Neural cell (in vitro differentiated cells): Measurements from ENCODE around the gene NFS1. TPM values are rescaled to one million over a fixed set of nuclear protein-coding genes. Genes with fewer than 3 reads are reported as not detected.

ENCODE experiments used
- H2AFZ ChIP-seq: fragments of 200-600, 300-800 bp; sonication (generic), shearing (Covaris generic); 2 replicates; pipeline ENCODE4 v1.6.0; 2014; ENCODE audit warnings: low read depth, mild to moderate bottlenecking, antibody characterized with exemption, low read length, moderate library complexity
- H3F3A ChIP-seq: fragments of 200-600 bp; shearing (Covaris generic); 2 replicates; pipeline ENCODE4 v1.6.1; 2016; ENCODE audit warnings: mild to moderate bottlenecking, moderate library complexity, mixed read lengths, antibody characterized with exemption, low read length; ENCODE audit not compliant: insufficient read depth, poor library complexity, severe bottlenecking
- H3K27ac ChIP-seq: fragments of 200-600, 300-800 bp; sonication (generic), shearing (Covaris generic); 2 replicates; pipeline ENCODE4 v1.5.1; 2014; ENCODE audit warnings: mild to moderate bottlenecking, low read length, moderate library complexity
- H3K27me3 ChIP-seq: fragments of 300-800, 200-600 bp; sonication (generic), shearing (Covaris generic); 2 replicates; pipeline ENCODE4 v1.6.0; 2014; ENCODE audit warnings: mild to moderate bottlenecking, low read depth, low read length, moderate library complexity; ENCODE audit not compliant: insufficient read depth
- H3K36me3 ChIP-seq: fragments of 300-800, 200-600 bp; sonication (generic), shearing (Covaris generic); 2 replicates; pipeline ENCODE4 v1.5.1; 2014; ENCODE audit warnings: mild to moderate bottlenecking, antibody characterized with exemption, low read length, moderate library complexity; ENCODE audit not compliant: insufficient read depth
- H3K4me2 ChIP-seq: fragments of 300-800, 200-600 bp; sonication (generic), shearing (Covaris generic); 2 replicates; pipeline ENCODE4 v1.6.0; 2014; ENCODE audit warnings: mild to moderate bottlenecking, low read length
- H3K4me3 ChIP-seq: fragments of 300-800, 200-600 bp; sonication (generic), shearing (Covaris generic); 2 replicates; pipeline ENCODE4 v1.5.1; 2014; ENCODE audit warnings: mild to moderate bottlenecking, low read length, moderate library complexity
- H3K79me2 ChIP-seq: fragments of 200-600 bp; shearing (Covaris generic); replicated peaks from 2 replicates; pipeline ENCODE4 v1.6.0; 2014; ENCODE audit warnings: mild to moderate bottlenecking, low read length, moderate library complexity; ENCODE audit not compliant: insufficient read depth
- H3K9ac ChIP-seq: fragments of 300-800, 200-600 bp; sonication (generic), shearing (Covaris generic); 2 replicates; pipeline ENCODE4 v1.6.1; 2016; ENCODE audit warnings: mild to moderate bottlenecking, low read length, mixed read lengths
- H3K9me2 ChIP-seq: fragments of 200-600 bp; shearing (Covaris generic); 2 replicates; pipeline ENCODE4 v1.6.1; 2016; ENCODE audit warnings: mild to moderate bottlenecking, low read length, mixed read lengths; ENCODE audit not compliant: insufficient read depth
- H3K9me3 ChIP-seq: fragments of 200-600, 300-800 bp; sonication (generic), shearing (Covaris generic); 2 replicates; pipeline ENCODE4 v1.6.1; 2016; ENCODE audit warnings: mild to moderate bottlenecking, mixed run types, low read length, moderate library complexity, mixed read lengths
- H4K20me1 ChIP-seq: fragments of 200-600 bp; shearing (Covaris generic); 2 replicates; pipeline ENCODE4 v1.6.1; 2016; ENCODE audit warnings: mild to moderate bottlenecking, mixed run types; ENCODE audit not compliant: insufficient read depth
- EP300 ChIP-seq: fragments of 450-650 bp; conservative IDR thresholded peaks from 2 replicates; pipeline ENCODE4 v1.6.1; 2014; ENCODE audit warnings: antibody characterized with exemption, mild to moderate bottlenecking, moderate library complexity; ENCODE audit not compliant: poor library complexity, severe bottlenecking
- EZH2 ChIP-seq: fragments of 200-600, 300-800 bp; shearing (Covaris generic), sonication (generic); IDR thresholded peaks from 2 replicates; pipeline ENCODE4 v1.6.1; 2014; ENCODE audit warnings: antibody characterized with exemption, low read length, borderline replicate concordance, mild to moderate bottlenecking; ENCODE audit not compliant: insufficient read depth, poor library complexity, severe bottlenecking
- MXI1 ChIP-seq: fragments of 450-650 bp; conservative IDR thresholded peaks from 2 replicates; pipeline ENCODE4 v1.6.1; 2014; ENCODE audit warnings: antibody characterized with exemption, mild to moderate bottlenecking; ENCODE audit not compliant: poor library complexity, severe bottlenecking
- POLR2AphosphoS5 ChIP-seq: IDR thresholded peaks from 2 replicates; pipeline ENCODE4 v1.6.1; 2012
- RAD21 ChIP-seq: fragments of 450-650 bp; conservative IDR thresholded peaks from 2 replicates; pipeline ENCODE4 v1.6.1; 2014; ENCODE audit warnings: antibody characterized with exemption, mild to moderate bottlenecking, moderate library complexity
- SMC3 ChIP-seq: fragments of 450-650 bp; conservative IDR thresholded peaks from 2 replicates; pipeline ENCODE4 v1.6.1; 2014; ENCODE audit warnings: antibody characterized with exemption, mild to moderate bottlenecking, moderate library complexity; ENCODE audit not compliant: poor library complexity
- TAF1 ChIP-seq: IDR thresholded peaks from 2 replicates; pipeline ENCODE4 v1.6.1; 2012; ENCODE audit warnings: low read depth
- polyA plus RNA-seq: library from polyadenylated mRNA; depleted of rRNA; stranded (reverse); fragments of >200 nt; gene quantifications from 2 replicates; pipeline ENCODE4 v1.2.3, GENCODE V29; 2014
- TF ChIP-seq, protein P1 (sequence below): fragments of 450-650 bp; IDR thresholded peaks from 2 replicates; pipeline ENCODE4 v1.5.1; 2014; ENCODE audit warnings: antibody characterized with exemption, mild to moderate bottlenecking, moderate library complexity; ENCODE audit not compliant: poor library complexity, severe bottlenecking
- TF ChIP-seq, protein P2 (sequence below): IDR thresholded peaks from 2 replicates; pipeline ENCODE4 v1.6.1; 2012; ENCODE audit warnings: borderline replicate concordance

Gene NFS1
- polyA plus RNA-seq, 1 donor from 2014 or later: 55.2 TPM

DNA sequence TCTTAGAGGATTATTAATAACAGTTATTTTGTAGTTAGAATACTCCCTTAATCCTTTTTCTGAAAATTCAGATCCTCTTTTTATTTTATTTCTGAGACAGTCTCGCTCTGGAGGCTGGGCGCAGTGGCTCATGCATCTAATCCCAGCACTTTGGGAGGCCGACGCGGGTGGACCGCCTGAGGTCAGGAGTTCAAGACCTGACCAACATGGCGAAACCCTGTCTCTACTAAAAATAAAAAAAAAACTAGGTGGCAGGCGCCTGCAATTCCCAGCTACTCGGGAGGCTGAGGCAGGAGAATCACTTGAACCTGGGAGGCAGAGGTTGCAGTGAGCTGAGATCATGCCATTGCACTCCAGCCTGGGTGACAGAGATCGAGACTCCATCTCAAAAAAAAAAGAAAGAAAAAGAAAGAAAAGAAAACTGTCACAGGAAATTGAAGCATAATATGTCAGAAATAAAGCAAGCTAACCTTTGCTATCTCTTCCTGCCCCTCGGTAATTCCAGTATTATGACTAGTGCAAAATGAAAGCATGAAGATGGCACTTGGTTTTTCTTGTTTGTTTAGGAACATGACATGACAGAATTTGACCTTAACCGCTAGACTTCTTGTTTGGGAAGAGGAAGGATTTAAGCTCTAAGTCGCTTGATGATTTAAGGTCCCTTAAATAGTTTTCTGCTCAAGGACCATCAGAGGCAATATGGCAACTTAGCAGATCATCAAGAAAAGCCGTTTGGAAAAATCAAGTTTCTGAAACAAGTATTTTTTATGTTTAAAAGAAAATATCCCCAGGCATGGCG, 44.7 kb upstream of the NFS1 start:
- H3K4me2 ChIP-seq: peak overlapping the region; percentile 84
- H4K20me1 ChIP-seq: peaks cover 6% of the 10 kb centered on the region
- TF ChIP-seq EP300: no peak
- no peak for TF ChIP-seq MXI1
- TF ChIP-seq, protein P1, sequence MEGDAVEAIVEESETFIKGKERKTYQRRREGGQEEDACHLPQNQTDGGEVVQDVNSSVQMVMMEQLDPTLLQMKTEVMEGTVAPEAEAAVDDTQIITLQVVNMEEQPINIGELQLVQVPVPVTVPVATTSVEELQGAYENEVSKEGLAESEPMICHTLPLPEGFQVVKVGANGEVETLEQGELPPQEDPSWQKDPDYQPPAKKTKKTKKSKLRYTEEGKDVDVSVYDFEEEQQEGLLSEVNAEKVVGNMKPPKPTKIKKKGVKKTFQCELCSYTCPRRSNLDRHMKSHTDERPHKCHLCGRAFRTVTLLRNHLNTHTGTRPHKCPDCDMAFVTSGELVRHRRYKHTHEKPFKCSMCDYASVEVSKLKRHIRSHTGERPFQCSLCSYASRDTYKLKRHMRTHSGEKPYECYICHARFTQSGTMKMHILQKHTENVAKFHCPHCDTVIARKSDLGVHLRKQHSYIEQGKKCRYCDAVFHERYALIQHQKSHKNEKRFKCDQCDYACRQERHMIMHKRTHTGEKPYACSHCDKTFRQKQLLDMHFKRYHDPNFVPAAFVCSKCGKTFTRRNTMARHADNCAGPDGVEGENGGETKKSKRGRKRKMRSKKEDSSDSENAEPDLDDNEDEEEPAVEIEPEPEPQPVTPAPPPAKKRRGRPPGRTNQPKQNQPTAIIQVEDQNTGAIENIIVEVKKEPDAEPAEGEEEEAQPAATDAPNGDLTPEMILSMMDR: no peak
- no peak for TF ChIP-seq TAF1
- no peak for TF ChIP-seq EZH2
- TF ChIP-seq, protein P2, sequence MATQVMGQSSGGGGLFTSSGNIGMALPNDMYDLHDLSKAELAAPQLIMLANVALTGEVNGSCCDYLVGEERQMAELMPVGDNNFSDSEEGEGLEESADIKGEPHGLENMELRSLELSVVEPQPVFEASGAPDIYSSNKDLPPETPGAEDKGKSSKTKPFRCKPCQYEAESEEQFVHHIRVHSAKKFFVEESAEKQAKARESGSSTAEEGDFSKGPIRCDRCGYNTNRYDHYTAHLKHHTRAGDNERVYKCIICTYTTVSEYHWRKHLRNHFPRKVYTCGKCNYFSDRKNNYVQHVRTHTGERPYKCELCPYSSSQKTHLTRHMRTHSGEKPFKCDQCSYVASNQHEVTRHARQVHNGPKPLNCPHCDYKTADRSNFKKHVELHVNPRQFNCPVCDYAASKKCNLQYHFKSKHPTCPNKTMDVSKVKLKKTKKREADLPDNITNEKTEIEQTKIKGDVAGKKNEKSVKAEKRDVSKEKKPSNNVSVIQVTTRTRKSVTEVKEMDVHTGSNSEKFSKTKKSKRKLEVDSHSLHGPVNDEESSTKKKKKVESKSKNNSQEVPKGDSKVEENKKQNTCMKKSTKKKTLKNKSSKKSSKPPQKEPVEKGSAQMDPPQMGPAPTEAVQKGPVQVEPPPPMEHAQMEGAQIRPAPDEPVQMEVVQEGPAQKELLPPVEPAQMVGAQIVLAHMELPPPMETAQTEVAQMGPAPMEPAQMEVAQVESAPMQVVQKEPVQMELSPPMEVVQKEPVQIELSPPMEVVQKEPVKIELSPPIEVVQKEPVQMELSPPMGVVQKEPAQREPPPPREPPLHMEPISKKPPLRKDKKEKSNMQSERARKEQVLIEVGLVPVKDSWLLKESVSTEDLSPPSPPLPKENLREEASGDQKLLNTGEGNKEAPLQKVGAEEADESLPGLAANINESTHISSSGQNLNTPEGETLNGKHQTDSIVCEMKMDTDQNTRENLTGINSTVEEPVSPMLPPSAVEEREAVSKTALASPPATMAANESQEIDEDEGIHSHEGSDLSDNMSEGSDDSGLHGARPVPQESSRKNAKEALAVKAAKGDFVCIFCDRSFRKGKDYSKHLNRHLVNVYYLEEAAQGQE: no peak
- TF ChIP-seq POLR2AphosphoS5: no peak
- TF ChIP-seq SMC3: no peak
- TF ChIP-seq RAD21: no peak
- peaks cover 30% of the 10 kb centered on the region for H3K79me2 ChIP-seq
- H3K9me3 ChIP-seq: no peaks in the 10 kb centered on the region
- no peak overlapping the region for H2AFZ ChIP-seq
- no peaks in the 10 kb centered on the region for H3F3A ChIP-seq
- H3K27me3 ChIP-seq: no peaks in the 10 kb centered on the region
- H3K9me2 ChIP-seq: no peaks in the 10 kb centered on the region
- peaks cover 6% of the 10 kb centered on the region for H3K36me3 ChIP-seq
- peak overlapping the region; percentile 96 for H3K9ac ChIP-seq
- H3K4me3 ChIP-seq: peak overlapping the region; percentile 86
- peak overlapping the region; percentile 100 for H3K27ac ChIP-seq

DNA sequence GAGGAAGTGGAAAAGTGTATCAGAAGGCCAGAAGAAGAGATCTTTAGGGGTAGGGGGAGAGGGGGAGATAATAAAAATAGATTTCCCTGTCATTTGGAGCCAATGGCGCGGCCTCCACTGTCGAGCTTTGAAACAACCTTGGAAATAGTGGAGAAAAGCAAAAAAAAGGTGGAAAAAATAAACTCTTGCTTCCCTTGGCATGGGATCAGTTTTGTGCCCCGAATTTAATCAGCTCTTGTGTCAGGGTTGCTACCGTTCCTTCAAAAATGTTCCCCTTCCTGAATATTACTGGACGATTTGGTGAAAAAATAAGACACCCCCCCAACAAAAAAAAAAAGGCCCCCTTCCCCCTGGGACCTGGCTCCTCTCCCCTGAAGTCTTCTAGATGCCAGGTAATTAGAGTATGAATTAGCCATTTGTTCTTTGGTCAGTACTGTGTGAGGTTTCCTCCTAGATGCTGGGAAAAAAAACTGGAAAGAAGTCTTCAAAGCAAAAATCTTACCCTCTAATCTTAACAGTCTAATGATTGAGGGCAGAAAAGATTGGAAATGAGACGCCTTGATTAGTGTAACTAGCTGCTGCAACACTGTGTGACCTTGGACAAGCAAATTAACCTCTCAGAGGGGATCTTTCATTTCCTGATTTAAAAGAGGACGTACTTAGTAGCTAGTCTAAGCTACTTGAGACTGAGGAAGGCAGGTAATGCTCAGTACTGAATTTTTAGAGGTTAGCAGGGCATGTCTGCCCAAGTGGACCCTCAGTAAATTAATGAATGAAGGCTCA, 43.8 kb upstream of the NFS1 start:
- Histone ChIP-seq H3K36me3 (peaks cover 13% of the 10 kb centered on the region), H3K27ac (peak overlapping the region; percentile 100), H3K4me2 (peak overlapping the region; percentile 84), H3K9ac (peak overlapping the region; percentile 96), H3K9me3 (no peaks in the 10 kb centered on the region), H3K4me3 (peak overlapping the region; percentile 86), H3K27me3 (no peaks in the 10 kb centered on the region), H3F3A (no peaks in the 10 kb centered on the region), H2AFZ (peak overlapping the region; percentile 71), H3K9me2 (no peaks in the 10 kb centered on the region), H3K79me2 (peaks cover 40% of the 10 kb centered on the region), H4K20me1 (peaks cover 16% of the 10 kb centered on the region)
- TF ChIP-seq, protein P1: peak; percentile 2
- TF ChIP-seq EZH2: no peak
